Cardiac muscle cell (in vitro differentiated cells and primary cell): Measurements from ENCODE around the gene C17orf75. TPM values are rescaled to one million over a fixed set of nuclear protein-coding genes. Genes with fewer than 3 reads are reported as not detected.

Source experiments
- DNase-seq, 2 donors: peaks; one replicate each; pipeline versions ENCODE4 v3.0.0 to v3.0.0-alpha.2; 2010 to 2017; ENCODE audit warnings: low read depth in 1 of 2, low spot score in 1 of 2
- H3K27ac ChIP-seq: fragments of 200-600 bp; sonication (generic); 2 replicates; pipeline ENCODE4 v1.5.1; 2016
- H3K27me3 ChIP-seq: fragments of 200-600 bp; sonication (generic); 2 replicates; pipeline ENCODE4 v1.6.0; 2016; ENCODE audit warnings: control low read depth
- H3K36me3 ChIP-seq: fragments of 200-600 bp; sonication (generic); 2 replicates; pipeline ENCODE4 v1.5.1; 2016; ENCODE audit warnings: control low read depth
- H3K4me1 ChIP-seq: fragments of 200-600 bp; sonication (generic); 2 replicates; pipeline ENCODE4 v1.8.1; 2017; ENCODE audit warnings: low read depth, mild to moderate bottlenecking, mixed run types
- H3K4me3 ChIP-seq: fragments of 200-600 bp; sonication (generic); 2 replicates; pipeline ENCODE4 v1.5.1; 2016; ENCODE audit warnings: mild to moderate bottlenecking
- H3K9me3 ChIP-seq: fragments of 200-600 bp; sonication (generic); 2 replicates; pipeline ENCODE4 v1.5.1; 2017; ENCODE audit warnings: low read depth, mild to moderate bottlenecking, control low read depth
- CTCF ChIP-seq: IDR thresholded peaks from 2 replicates; pipeline ENCODE4 v1.5.1; 2012; ENCODE audit warnings: low read depth, mild to moderate bottlenecking, low read length
- polyA plus RNA-seq: library from polyadenylated mRNA; unstranded; fragments of >200 nt; fragmentation: Nextera tagmentation; extraction: Ambion mirVana; gene quantifications from 2 replicates; pipeline ENCODE4 v1.2.1, GENCODE V29; 2016
- total RNA-seq: library from RNA; depleted of rRNA; stranded (reverse); fragments of >200 nt; gene quantifications from 2 replicates; pipeline ENCODE4 v1.2.3, GENCODE V29; 2016

The C17orf75 gene
- total and polyA plus RNA-seq, 2 experiments from 2014 or later, result 19.7 to 38.8 TPM

GRCh38 chr17:32279891-32280716 lies 61.9 kb downstream of the C17orf75 start:
- no peak overlapping the region for H3K27ac ChIP-seq
- TF ChIP-seq CTCF, result no peak
- no peaks in the 10 kb centered on the region for H3K27me3 ChIP-seq
- no peak for DNase-seq
- H3K4me3 ChIP-seq, result no peak overlapping the region
- H3K4me1 ChIP-seq, result no peaks in the 10 kb centered on the region
- H3K9me3 ChIP-seq, result no peaks in the 10 kb centered on the region
- H3K36me3 ChIP-seq, result no peaks in the 10 kb centered on the region

- Histone ChIP-seq H3K4me3 (no peak overlapping the region), H3K27me3 (no peaks in the 10 kb centered on the region), H3K36me3 (no peaks in the 10 kb centered on the region), H3K9me3 (no peaks in the 10 kb centered on the region), H3K4me1 (no peaks in the 10 kb centered on the region), H3K27ac (no peak overlapping the region)
- DNase-seq, result no peak
- no peak for TF ChIP-seq CTCF
These were observed 63.2 kb downstream of the C17orf75 start for GRCh38 chr17:32278815-32279214.

Other genes starting within 250 kb of the C17orf75 start
- gene RHOT1, start 199.7 kb downstream of the C17orf75 start, total RNA-seq, result 33.7 and 47.1 TPM in 2 replicates
- gene RHOT1, start 199.7 kb downstream of the C17orf75 start, polyA plus RNA-seq, result 62.0 and 84.9 TPM in 2 replicates
- gene RHBDL3, start 76.3 kb downstream of the C17orf75 start, total RNA-seq, result 0.04 and 0.09 TPM in 2 replicates
- 0.07 TPM in 1 of 2 replicates, not detected in the other for gene RHBDL3, start 76.3 kb downstream of the C17orf75 start, polyA plus RNA-seq
- gene ZNF207, start 8.0 kb upstream of the C17orf75 start, total RNA-seq, result 111 and 114 TPM in 2 replicates
- 135 and 170 TPM in 2 replicates for gene ZNF207, start 8.0 kb upstream of the C17orf75 start, polyA plus RNA-seq
- gene PSMD11, start 102.3 kb upstream of the C17orf75 start, total RNA-seq, result 28.7 and 42.8 TPM in 2 replicates
- gene PSMD11, start 102.3 kb upstream of the C17orf75 start, polyA plus RNA-seq, result 143 and 145 TPM in 2 replicates
- gene CDK5R1, start 144.8 kb upstream of the C17orf75 start, total RNA-seq, result 1.7 and 3.5 TPM in 2 replicates
- 1.2 and 2.5 TPM in 2 replicates for gene CDK5R1, start 144.8 kb upstream of the C17orf75 start, polyA plus RNA-seq